HG03342 (cell line): Measurements from ENCODE around the gene MCC.
"Not testable (repeated sequence)": the region's sequence is repeated elsewhere in the genome, so short reads cannot be mapped to it uniquely, and the experiment has no call there.

Source experiments
- ATAC-seq: cut with Tn5 transposase; IDR thresholded peaks from one replicate; pipeline ENCODE4 v1.9.1; 2021; ENCODE audit warnings: mild to moderate bottlenecking, moderate library complexity; ENCODE audit not compliant: unreplicated experiment

MCC gene

GRCh38 chr5:113427871-113428574, 60.2 kb downstream of the MCC start:
- ATAC-seq: no peak

GRCh38 chr5:113425909-113426308, 62.3 kb downstream of the MCC start:
- no peak for ATAC-seq

- no peak for ATAC-seq
Observed at GRCh38 chr5:113421693-113422092, 66.6 kb downstream of the MCC start.

GRCh38 chr5:113405530-113405929, 82.7 kb downstream of the MCC start:
- no peak for ATAC-seq

GRCh38 chr5:113404269-113404668, 84.0 kb downstream of the MCC start:
- ATAC-seq: no peak

- not testable (repeated sequence) for ATAC-seq
Observed at GRCh38 chr5:113397986-113398385, 90.3 kb downstream of the MCC start.

- no peak for ATAC-seq
Observed at GRCh38 chr5:113397046-113397445, 91.2 kb downstream of the MCC start.

- ATAC-seq: no peak
Observed at GRCh38 chr5:113394658-113395057, 93.6 kb downstream of the MCC start.

GRCh38 chr5:113390224-113390623, 98.0 kb downstream of the MCC start:
- no peak for ATAC-seq

GRCh38 chr5:113389116-113389515, 99.1 kb downstream of the MCC start:
- no peak for ATAC-seq

- no peak for ATAC-seq
Observed at GRCh38 chr5:113387844-113388243, 100.4 kb downstream of the MCC start.

- ATAC-seq: no peak
Observed at GRCh38 chr5:113384782-113385285, 103.4 kb downstream of the MCC start.

GRCh38 chr5:113382731-113383130, 105.5 kb downstream of the MCC start:
- ATAC-seq: no peak

GRCh38 chr5:113381791-113382190, 106.5 kb downstream of the MCC start:
- no peak for ATAC-seq

GRCh38 chr5:113380807-113381326, 107.4 kb downstream of the MCC start:
- no peak for ATAC-seq

- no peak for ATAC-seq
Observed at GRCh38 chr5:113379936-113380806, 108.1 kb downstream of the MCC start.

GRCh38 chr5:113378959-113379541, 109.2 kb downstream of the MCC start:
- peak; percentile 88 for ATAC-seq

GRCh38 chr5:113378514-113378913, 109.7 kb downstream of the MCC start:
- ATAC-seq: no peak

- no peak for ATAC-seq
Observed at GRCh38 chr5:113378081-113378480, 110.2 kb downstream of the MCC start.

- ATAC-seq: no peak
Observed at GRCh38 chr5:113376640-113377039, 111.6 kb downstream of the MCC start.

GRCh38 chr5:113375480-113376060, 112.7 kb downstream of the MCC start:
- ATAC-seq: no peak
